Measurements from ENCODE around the gene PCNT.
"Not testable (repeated sequence)": the region's sequence is repeated elsewhere in the genome, so short reads cannot be mapped to it uniquely, and the experiment has no call there.

PCNT gene

DNA sequence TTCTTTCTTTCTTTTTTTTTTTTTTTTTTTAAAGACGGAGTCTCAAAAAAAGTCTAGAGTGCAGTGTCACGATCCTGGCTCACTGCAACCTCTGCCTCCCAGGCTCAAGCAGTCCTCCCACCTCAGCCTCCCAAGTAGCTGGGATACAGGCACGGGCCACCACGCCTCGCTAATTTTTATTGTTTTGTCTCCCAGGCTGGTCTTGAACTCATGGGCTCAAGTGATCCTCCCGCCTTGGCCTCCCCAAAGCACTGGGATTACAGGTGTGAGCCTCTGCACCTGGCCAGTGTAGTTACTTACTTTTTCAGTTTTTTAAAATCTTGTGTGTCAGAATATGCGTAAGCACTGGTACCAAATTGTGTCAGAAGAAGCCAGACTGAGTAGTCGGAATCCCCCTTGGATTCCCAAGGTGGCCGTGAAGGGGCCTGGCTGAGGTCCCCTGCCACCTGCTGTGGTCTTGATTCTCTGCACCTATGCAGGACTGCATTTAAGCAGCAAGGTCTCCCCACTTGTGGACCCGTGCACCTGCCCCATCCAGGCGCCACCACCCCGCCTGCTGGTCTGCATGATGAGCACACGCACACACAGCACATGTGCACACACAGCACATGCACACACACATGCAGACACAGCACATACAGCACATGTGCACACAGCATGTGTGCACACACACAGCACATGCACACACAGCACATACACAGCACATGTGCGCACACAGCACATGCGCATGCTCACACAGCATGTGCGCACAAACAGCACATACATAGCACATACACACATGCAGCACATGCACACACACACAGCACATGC lies 47.5 kb downstream of the PCNT start:
- TF ChIP-seq, protein P1, sequence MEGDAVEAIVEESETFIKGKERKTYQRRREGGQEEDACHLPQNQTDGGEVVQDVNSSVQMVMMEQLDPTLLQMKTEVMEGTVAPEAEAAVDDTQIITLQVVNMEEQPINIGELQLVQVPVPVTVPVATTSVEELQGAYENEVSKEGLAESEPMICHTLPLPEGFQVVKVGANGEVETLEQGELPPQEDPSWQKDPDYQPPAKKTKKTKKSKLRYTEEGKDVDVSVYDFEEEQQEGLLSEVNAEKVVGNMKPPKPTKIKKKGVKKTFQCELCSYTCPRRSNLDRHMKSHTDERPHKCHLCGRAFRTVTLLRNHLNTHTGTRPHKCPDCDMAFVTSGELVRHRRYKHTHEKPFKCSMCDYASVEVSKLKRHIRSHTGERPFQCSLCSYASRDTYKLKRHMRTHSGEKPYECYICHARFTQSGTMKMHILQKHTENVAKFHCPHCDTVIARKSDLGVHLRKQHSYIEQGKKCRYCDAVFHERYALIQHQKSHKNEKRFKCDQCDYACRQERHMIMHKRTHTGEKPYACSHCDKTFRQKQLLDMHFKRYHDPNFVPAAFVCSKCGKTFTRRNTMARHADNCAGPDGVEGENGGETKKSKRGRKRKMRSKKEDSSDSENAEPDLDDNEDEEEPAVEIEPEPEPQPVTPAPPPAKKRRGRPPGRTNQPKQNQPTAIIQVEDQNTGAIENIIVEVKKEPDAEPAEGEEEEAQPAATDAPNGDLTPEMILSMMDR (IDR thresholded peaks at IDR 0.05; ENCODE audit: insufficient read depth, low read length, poor library complexity, severe bottlenecking): no peak
- no peak for TF ChIP-seq EZH2phosphoT487 (conservative IDR thresholded peaks at IDR 0.05; ENCODE audit: low read length)
- Histone ChIP-seq H3K27ac (ENCODE audit: low read depth, low read length) (no peak overlapping the region), H3K36me3 (ENCODE audit: low read length) (0 out of 2 replicates have a peak, but pooled peaks cover 3% of the 10 kb centered on the region), H3K4me3 (ENCODE audit: insufficient read depth, low read length, poor library complexity, severe bottlenecking) (no peak overlapping the region), H2AFZ (ENCODE audit: low read depth, low read length, severe bottlenecking) (no peak overlapping the region), H4K20me1 (ENCODE audit: low read depth, low read length) (peaks cover 12% of the 10 kb centered on the region; the same call in 1 of the 2 replicates), H3K27me3 (ENCODE audit: low read length) (no peaks in the 10 kb centered on the region), H3K9me3 (ENCODE audit: insufficient read depth, low read length) (no peaks in the 10 kb centered on the region), H3K79me2 (ENCODE audit: insufficient read depth, low read length) (peaks cover 52% of the 10 kb centered on the region), H3K9me2 (replicated peaks; ENCODE audit: insufficient read depth, low read length) (no peaks in the 10 kb centered on the region), H3F3A (ENCODE audit: insufficient read depth) (no peaks in the 10 kb centered on the region), H3K4me2 (ENCODE audit: low read depth, low read length, poor library complexity, severe bottlenecking) (no peak overlapping the region), H3K9ac (ENCODE audit: low read length) (no peak overlapping the region)

DNA sequence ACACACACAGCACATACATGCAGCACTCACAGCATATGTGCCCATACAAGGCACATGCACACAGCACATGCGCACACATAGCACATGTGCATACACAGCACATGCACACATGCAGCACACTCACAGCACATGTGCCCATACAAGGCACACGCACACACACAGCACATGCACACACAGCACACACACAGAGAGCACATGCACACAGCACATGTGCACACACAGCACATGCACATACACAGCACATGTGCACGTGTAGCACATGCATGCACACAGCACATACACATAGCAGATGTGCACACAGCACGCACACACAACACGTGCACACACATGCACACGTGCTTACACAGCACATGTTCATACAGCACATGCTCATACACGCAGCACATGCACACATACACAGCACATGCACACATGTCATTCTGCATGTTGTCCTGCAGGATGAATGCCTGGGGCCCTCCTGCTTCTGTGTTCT lies 48.1 kb downstream of the PCNT start:
- TF ChIP-seq, protein P1 (IDR thresholded peaks at IDR 0.05; ENCODE audit: insufficient read depth, low read length, poor library complexity, severe bottlenecking): no peak
- no peak for TF ChIP-seq EZH2phosphoT487 (conservative IDR thresholded peaks at IDR 0.05; ENCODE audit: low read length)
- Histone ChIP-seq H3K9me3 (ENCODE audit: insufficient read depth, low read length) (no peaks in the 10 kb centered on the region), H4K20me1 (ENCODE audit: low read depth, low read length) (peaks cover 12% of the 10 kb centered on the region; the same call in 1 of the 2 replicates), H3K36me3 (ENCODE audit: low read length) (0 out of 2 replicates have a peak, but pooled peaks cover 3% of the 10 kb centered on the region), H3K27ac (ENCODE audit: low read depth, low read length) (no peak overlapping the region), H3K27me3 (ENCODE audit: low read length) (no peaks in the 10 kb centered on the region), H3K4me3 (ENCODE audit: insufficient read depth, low read length, poor library complexity, severe bottlenecking) (no peak overlapping the region), H3K4me2 (ENCODE audit: low read depth, low read length, poor library complexity, severe bottlenecking) (no peak overlapping the region), H3K9ac (ENCODE audit: low read length) (no peak overlapping the region), H3K79me2 (ENCODE audit: insufficient read depth, low read length) (peaks cover 58% of the 10 kb centered on the region), H2AFZ (ENCODE audit: low read depth, low read length, severe bottlenecking) (no peak overlapping the region), H3K9me2 (replicated peaks; ENCODE audit: insufficient read depth, low read length) (no peaks in the 10 kb centered on the region), H3F3A (ENCODE audit: insufficient read depth) (no peaks in the 10 kb centered on the region)

DNA sequence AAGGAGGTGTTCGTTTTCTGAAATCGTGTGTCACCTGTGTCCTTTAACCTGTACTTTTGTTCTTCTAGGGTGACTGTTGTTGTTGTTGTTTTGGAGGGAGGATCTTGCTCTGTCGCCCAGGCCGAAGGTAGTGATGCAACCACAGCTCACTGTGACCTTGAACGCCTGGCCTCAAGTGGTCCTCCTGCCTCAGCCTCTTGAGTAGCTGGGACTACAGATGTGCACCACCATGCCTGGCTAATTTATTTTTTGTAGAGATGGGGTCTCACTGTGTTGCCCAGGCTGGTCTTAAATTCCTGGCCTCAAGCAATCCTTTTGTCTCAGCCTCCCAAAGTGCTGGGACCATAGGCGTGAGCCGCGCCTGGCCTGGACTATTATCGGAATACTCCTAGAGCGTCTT lies 49.0 kb downstream of the PCNT start:
- H3K79me2 ChIP-seq (ENCODE audit: insufficient read depth, low read length): peaks cover 64% of the 10 kb centered on the region
- not testable (repeated sequence) for H2AFZ ChIP-seq (ENCODE audit: low read depth, low read length, severe bottlenecking)

More for the DNA sequence above, 49.0 kb downstream of the PCNT start:
- H3K27me3 ChIP-seq (ENCODE audit: low read length); H3K4me3 ChIP-seq (ENCODE audit: insufficient read depth, low read length, poor library complexity, severe bottlenecking); H3K9ac ChIP-seq (ENCODE audit: low read length); H3K9me2 ChIP-seq (replicated peaks; ENCODE audit: insufficient read depth, low read length); H3K9me3 ChIP-seq (ENCODE audit: insufficient read depth, low read length); H3K36me3 ChIP-seq (ENCODE audit: low read length); H3K4me2 ChIP-seq (ENCODE audit: low read depth, low read length, poor library complexity, severe bottlenecking); H3F3A ChIP-seq (ENCODE audit: insufficient read depth); H3K27ac ChIP-seq (ENCODE audit: low read depth, low read length): not testable (repeated sequence)
- peaks cover 12% of the 10 kb centered on the region; the same call in 1 of the 2 replicates for H4K20me1 ChIP-seq (ENCODE audit: low read depth, low read length)

Data from SU-DHL-6 (cell line).